Loucy (cell line): ENCODE results near the gene SDK1.

Experiments
- CTCF ChIP-seq: fragments of 200-600 bp; sonication (generic); conservative IDR thresholded peaks from 2 replicates; pipeline ENCODE4 v1.5.1; 2014; ENCODE audit warnings: mild to moderate bottlenecking, antibody characterized with exemption, low read length
- EZH2phosphoT487 ChIP-seq: fragments of 200-600 bp; IDR thresholded peaks from 2 replicates; pipeline ENCODE4 v1.6.1; 2018; ENCODE audit warnings: antibody characterized with exemption, mild to moderate bottlenecking, moderate library complexity, borderline replicate concordance

GRCh38 chr7:3739983-3740382 is 438.9 kb downstream of the SDK1 start:
- TF ChIP-seq CTCF (no peak), EZH2phosphoT487 (no peak)
